A549 (cell line): ENCODE data around the gene ROBO1.

ENCODE experiments used
- CTCF ChIP-seq: fragments of >200 bp; sonication (Bioruptor Twin); formaldehyde crosslinking; IDR thresholded peaks from 3 replicates; pipeline ENCODE4 v1.5.1; 2016
- ELK1 ChIP-seq: fragments of 150-350 bp; IDR thresholded peaks from 2 replicates; pipeline ENCODE4 v1.6.1; 2014; ENCODE audit warnings: low read depth, mild to moderate bottlenecking, low read length
- POLR2A ChIP-seq: IDR thresholded peaks from 2 replicates; pipeline ENCODE4 v1.6.1; 2012; ENCODE audit warnings: mild to moderate bottlenecking, low read length
- ZSCAN20 ChIP-seq: fragments of 250-450 bp; sonication (Bioruptor Pico); IDR thresholded peaks from 2 replicates; pipeline ENCODE4 v1.8.0; 2022; ENCODE audit warnings: mild to moderate bottlenecking, moderate library complexity

GRCh38 chr3:79341961-79342360 lies 425.8 kb downstream of the ROBO1 start:
- TF ChIP-seq ELK1 (no peak), POLR2A (no peak), CTCF (no peak), ZSCAN20 (CRISPR knock-in tag) (no peak)
